Psoas muscle (tissue), 8 donors: ENCODE data around the gene TOMM6. TPM values are rescaled to one million over a fixed set of nuclear protein-coding genes. Genes with fewer than 3 reads are reported as not detected.

Experiments
- ATAC-seq, 4 donors: fragments of 200-7000 bp; cut with Tn5 transposase; one replicate each; pipeline ENCODE4 v1.9.1; 2020; ENCODE audit warnings: moderate library complexity in 3 of 4, mild to moderate bottlenecking in 2 of 4
- DNase-seq, 2 donors: peaks; one replicate each; pipeline ENCODE4 v3.0.0-alpha.2; 2020
- H3K27ac ChIP-seq: fragments of 200-600 bp; one replicate; pipeline ENCODE4 v1.8.0; 2022
- H3K27me3 ChIP-seq, 3 donors: fragments of 200-600 bp in 1 of 3; one replicate each; pipeline versions ENCODE4 v1.6.1 to v1.8.0; 2013 to 2022; ENCODE audit warnings: low read length in 2 of 3, mild to moderate bottlenecking in 2 of 3, moderate library complexity in 1 of 3; ENCODE audit not compliant: insufficient read depth in 3 of 3
- H3K36me3 ChIP-seq, 2 donors: fragments of 200-600 bp in 1 of 2; one replicate each; pipeline versions ENCODE4 v1.6.1 to v1.8.0; 2013 to 2022; ENCODE audit warnings: low read depth in 1 of 2, mild to moderate bottlenecking in 1 of 2, moderate library complexity in 1 of 2; ENCODE audit not compliant: insufficient read depth in 1 of 2
- H3K4me1 ChIP-seq: fragments of 200-600 bp; one replicate; pipeline ENCODE4 v1.8.0; 2022
- H3K4me3 ChIP-seq: fragments of 200-600 bp; one replicate; pipeline ENCODE4 v1.8.0; 2022; ENCODE audit warnings: mild to moderate bottlenecking
- H3K9me3 ChIP-seq: fragments of 200-600 bp; one replicate; pipeline ENCODE4 v1.8.0; 2022
- WGBS, 3 donors: extraction: QIAGEN DNeasy Blood & Tissue Kit; methylation state at CpG; one replicate each; pipeline versions ENCODE4 v1.1.6 to v1.1.7; 2013; 5-methylcytosine and 5-hydroxymethylcytosine counted together
- intact Hi-C, 2 donors: fragments of 100-400 bp; cut with DNase I; formaldehyde crosslinking; loops; one replicate each; pipeline versions ENCODE4 v1.11.0 to v1.14.2; 2022
- long read RNA-seq, 2 donors: library from polyadenylated mRNA; unstranded; transcript quantifications; one replicate each; pipeline ENCODE4 v2.0.0, GENCODE V29; 2021
- polyA plus RNA-seq, 3 donors: library from polyadenylated mRNA; stranded (reverse); fragments of 200-250 nt; gene quantifications; one replicate each; pipeline ENCODE4 v1.2.3, GENCODE V29; 2013
- total RNA-seq, 4 donors: library from RNA; stranded (reverse); fragmentation: NEBNext Ultra II Directional in 2 of 4; extraction: Animal tissue kit (Norgen Biotek cat#: 25700) in 2 of 4; gene quantifications; one replicate each; pipeline versions ENCODE4 v1.2.1 to v1.2.4, GENCODE V29; 2021 to 2023
- TF ChIP-seq, protein P1 (sequence below): fragments of 200-600 bp; IDR thresholded peaks from one replicate; pipeline ENCODE4 v1.8.0; 2022; ENCODE audit warnings: antibody characterized with exemption
- donor health status: healthy with polysubstance abuse.
- donor health status: DM: no; HTN: no; CAD: no; lungs with moderate emphysema.
- donor health status: Bipolar disorder and iron deficiency.
- donor health status: healthy.
- donor health status: DM: yes; HTN: yes; CAD: no.
- donor health status: DM: no; HTN: no; CAD: no.
- donor health status: DM: no; HTN: no; CAD: no.
- donor health status: DM: yes; HTN: yes; CAD: no.

TOMM6 gene
- total RNA-seq (100 to 1,000 TPM; 156 to 181 (median 168) TPM), polyA plus RNA-seq (100 to 1,000 TPM; 240 to 403 (median 305) TPM)
- long read RNA-seq, donor 1, transcript TOMM6-201 (3 exons, 595 nt): major isoform, 20 of 34 reads
- long read RNA-seq, donor 1, transcript TOMM6-202 (3 exons, 637 nt): minor isoform, 13 of 34 reads
- long read RNA-seq, donor 1, partial matches to known transcripts: 0 of 34 reads
- long read RNA-seq, donor 1, other reads (novel, unspliced or antisense): 1 of 34 reads
- long read RNA-seq, donor 2, transcript TOMM6-202 (3 exons, 637 nt): minor isoform, 13 of 34 reads
- long read RNA-seq, donor 2, transcript TOMM6-201 (3 exons, 595 nt): major isoform, 21 of 34 reads
- long read RNA-seq, donor 2, partial matches to known transcripts: 0 of 34 reads
- long read RNA-seq, donor 2, other reads (novel, unspliced or antisense): 0 of 34 reads

- H3K4me3 ChIP-seq: peak within 1 kb of the TSS; percentile 75
- peaks cover 7 to 37% of the 10 kb centered on the region in 2 donors for H3K36me3 ChIP-seq
- peaks cover 30% of the 10 kb centered on the region for H3K4me1 ChIP-seq
- peak within 1 kb of the TSS; percentile 85 for H3K27ac ChIP-seq
- no peaks in the 10 kb centered on the region for H3K9me3 ChIP-seq
- H3K27me3 ChIP-seq: no peaks in the 10 kb centered on the region
- intact Hi-C loops: loop anchor here (2.0 to 10.0 kb wide), 2 partner anchors 107 to 133 kb away; partner anchors contain the start of genes BYSL (in 2 of the 2), MED20 (in 2 of the 2) and USP49 (in 1 of the 2)
- whole genome bisulfite sequencing, 3 donors: 0% methylated on average over 55 of the region's 55 CpGs
- DNase-seq (peak; percentile 95 to 98), ATAC-seq (peak; percentile 90 to 95 (median 93))
- TF ChIP-seq, protein P1, sequence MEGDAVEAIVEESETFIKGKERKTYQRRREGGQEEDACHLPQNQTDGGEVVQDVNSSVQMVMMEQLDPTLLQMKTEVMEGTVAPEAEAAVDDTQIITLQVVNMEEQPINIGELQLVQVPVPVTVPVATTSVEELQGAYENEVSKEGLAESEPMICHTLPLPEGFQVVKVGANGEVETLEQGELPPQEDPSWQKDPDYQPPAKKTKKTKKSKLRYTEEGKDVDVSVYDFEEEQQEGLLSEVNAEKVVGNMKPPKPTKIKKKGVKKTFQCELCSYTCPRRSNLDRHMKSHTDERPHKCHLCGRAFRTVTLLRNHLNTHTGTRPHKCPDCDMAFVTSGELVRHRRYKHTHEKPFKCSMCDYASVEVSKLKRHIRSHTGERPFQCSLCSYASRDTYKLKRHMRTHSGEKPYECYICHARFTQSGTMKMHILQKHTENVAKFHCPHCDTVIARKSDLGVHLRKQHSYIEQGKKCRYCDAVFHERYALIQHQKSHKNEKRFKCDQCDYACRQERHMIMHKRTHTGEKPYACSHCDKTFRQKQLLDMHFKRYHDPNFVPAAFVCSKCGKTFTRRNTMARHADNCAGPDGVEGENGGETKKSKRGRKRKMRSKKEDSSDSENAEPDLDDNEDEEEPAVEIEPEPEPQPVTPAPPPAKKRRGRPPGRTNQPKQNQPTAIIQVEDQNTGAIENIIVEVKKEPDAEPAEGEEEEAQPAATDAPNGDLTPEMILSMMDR: peak; percentile 92
Measured at GRCh38 chr6:41787219-41787917, at the start of gene TOMM6. TOMM6 (plus strand) TSS chr6:41787694; CDS start chr6:41787698, 4 bp downstream.

- no peaks in the 10 kb centered on the region for H3K27me3 ChIP-seq
- intact Hi-C loops: loop anchor here in 1 of 2 donors (5.0 kb wide), 1 partner anchor 38 kb away; the partner anchor contains the start of gene FRS3
- H3K4me1 ChIP-seq: peaks cover 3% of the 10 kb centered on the region
- no peak overlapping the region for H3K4me3 ChIP-seq
- ATAC-seq: no peak
- no peaks in the 10 kb centered on the region for H3K36me3 ChIP-seq
- DNase-seq: peak in 1 of 2 donors; percentile 25
- TF ChIP-seq, protein P1: no peak
- 81 to 86% (median 85%) methylated on average over 4 of the region's 4 CpGs for WGBS, 3 donors
- H3K27ac ChIP-seq: no peak overlapping the region
- H3K9me3 ChIP-seq: no peaks in the 10 kb centered on the region
Measured at GRCh38 chr6:41739041-41739440, 48.5 kb upstream of the TOMM6 start.

DNA sequence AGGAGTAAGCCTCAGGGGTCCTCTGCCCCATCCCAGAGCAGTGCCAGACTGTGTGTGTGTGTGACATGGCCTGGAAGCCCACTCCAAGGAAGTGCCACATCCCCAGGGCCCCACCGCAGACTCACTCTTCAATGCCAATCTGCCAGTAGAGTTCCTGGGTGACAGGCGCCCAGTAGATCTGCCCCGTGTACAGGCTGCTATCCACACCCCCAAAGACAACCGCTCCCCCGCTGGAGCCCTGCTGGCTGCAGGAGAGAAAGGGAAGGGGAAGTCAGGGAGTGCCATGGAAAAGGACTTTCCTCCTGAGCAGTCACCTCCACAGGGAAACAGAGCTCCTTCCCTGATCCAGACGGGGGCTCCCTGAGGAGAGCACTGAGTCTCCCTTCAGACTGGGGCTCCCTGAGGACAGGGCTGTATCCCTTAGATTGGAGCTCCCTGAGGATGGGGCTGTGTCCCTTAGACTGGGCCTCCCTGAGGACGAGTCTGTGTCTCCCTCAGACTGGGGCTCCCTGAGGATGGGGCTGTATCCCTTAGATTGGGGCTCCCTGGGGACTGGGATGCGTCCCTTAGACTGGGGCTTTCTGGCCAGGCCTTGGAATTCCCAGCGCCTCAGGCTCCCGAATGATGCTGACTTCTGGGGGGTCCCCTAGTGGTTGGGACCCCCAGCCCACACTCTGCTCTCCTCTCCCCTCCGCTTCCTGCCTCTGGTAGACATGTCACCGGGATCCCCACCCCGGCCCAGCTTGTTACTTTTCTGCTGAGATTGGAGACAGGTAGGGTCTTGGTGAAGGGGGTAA lies 46.9 kb upstream of the TOMM6 start:
- 81 to 85% (median 82%) methylated on average over 13 of the region's 13 CpGs for WGBS, 3 donors
- no peaks in the 10 kb centered on the region for H3K27me3 ChIP-seq
- intact Hi-C loops: loop anchor here in 1 of 2 donors (10.0 kb wide), 1 partner anchor 1626 kb away; no protein-coding TSS in a partner anchor
- H3K4me1 ChIP-seq: peaks cover 3% of the 10 kb centered on the region
- peak in 1 of 2 donors; percentile 50 for DNase-seq
- no peak overlapping the region for H3K27ac ChIP-seq
- no peaks in the 10 kb centered on the region for H3K36me3 ChIP-seq
- no peak overlapping the region for H3K4me3 ChIP-seq
- no peak for ATAC-seq
- no peaks in the 10 kb centered on the region for H3K9me3 ChIP-seq
- TF ChIP-seq, protein P1: no peak
